Middle frontal gyrus (tissue), 1 donor: ENCODE results near the gene C1orf174.

ENCODE experiments used
- DNase-seq: peaks from one replicate; pipeline ENCODE4 v3.0.0-alpha.2; 2015; ENCODE audit warnings: low spot score; ENCODE audit errors: extremely low spot score

The C1orf174 gene

GRCh38 chr1:3895951-3896325 lies 4.1 kb downstream of the C1orf174 start:
- no peak for DNase-seq

GRCh38 chr1:3895279-3895950 lies 4.7 kb downstream of the C1orf174 start:
- no peak for DNase-seq

- DNase-seq: no peak
These were observed 5.3 kb downstream of the C1orf174 start for GRCh38 chr1:3894626-3895278.

GRCh38 chr1:3893190-3893589 lies 6.9 kb downstream of the C1orf174 start:
- no peak for DNase-seq

GRCh38 chr1:3892748-3893147 lies 7.3 kb downstream of the C1orf174 start:
- DNase-seq: peak; percentile 54

GRCh38 chr1:3891329-3891865 lies 8.7 kb downstream of the C1orf174 start:
- DNase-seq: no peak

GRCh38 chr1:3890389-3891328 lies 9.4 kb downstream of the C1orf174 start:
- no peak for DNase-seq

- no peak for DNase-seq
These were observed 10.1 kb downstream of the C1orf174 start for GRCh38 chr1:3889936-3890335.

GRCh38 chr1:3888301-3888700 lies 11.8 kb downstream of the C1orf174 start:
- no peak for DNase-seq

- DNase-seq: no peak
These were observed 13.4 kb downstream of the C1orf174 start for GRCh38 chr1:3886691-3887090.

- DNase-seq: no peak
These were observed 13.9 kb downstream of the C1orf174 start for GRCh38 chr1:3886106-3886670.

- DNase-seq: no peak
These were observed 14.5 kb downstream of the C1orf174 start for GRCh38 chr1:3885611-3886010.

GRCh38 chr1:3884966-3885365 lies 15.1 kb downstream of the C1orf174 start:
- DNase-seq: no peak

- no peak for DNase-seq
These were observed 16.7 kb downstream of the C1orf174 start for GRCh38 chr1:3883194-3883925.

- DNase-seq: no peak
These were observed 18.9 kb downstream of the C1orf174 start for GRCh38 chr1:3881193-3881480.

GRCh38 chr1:3880429-3881192 lies 19.5 kb downstream of the C1orf174 start:
- no peak for DNase-seq

- DNase-seq: no peak
These were observed 20.2 kb downstream of the C1orf174 start for GRCh38 chr1:3879787-3880428.

GRCh38 chr1:3879099-3879498 lies 21.0 kb downstream of the C1orf174 start:
- no peak for DNase-seq

GRCh38 chr1:3876716-3877115 lies 23.4 kb downstream of the C1orf174 start:
- no peak for DNase-seq

- no peak for DNase-seq
These were observed 25.3 kb downstream of the C1orf174 start for GRCh38 chr1:3874736-3875135.
